Fibroblast of villous mesenchyme (primary cell): ENCODE measurements around the gene GC. TPM values are rescaled to one million over a fixed set of nuclear protein-coding genes. Genes with fewer than 3 reads are reported as not detected.
A peak's percentile ranks its signal among the peaks of the same experiment; 100 is the strongest.
"Not testable (repeated sequence)": the region's sequence is repeated elsewhere in the genome, so short reads cannot be mapped to it uniquely, and the experiment has no call there.

Source experiments
- DNase-seq: peaks from one replicate; pipeline ENCODE4 v3.0.0-alpha.2; 2010; ENCODE audit warnings: low read depth
- H3K4me3 ChIP-seq: 2 replicates; pipeline ENCODE4 v1.5.1; 2011; ENCODE audit warnings: low read depth, mild to moderate bottlenecking, low read length
- total RNA-seq: library from RNA; depleted of rRNA; stranded (reverse); fragments of >200 nt; gene quantifications from 2 replicates; pipeline ENCODE4 v1.2.3, GENCODE V29; 2012
- TF ChIP-seq, protein P1 (sequence below): IDR thresholded peaks from 2 replicates; pipeline ENCODE4 v1.5.1; 2012; ENCODE audit warnings: low read depth, mild to moderate bottlenecking, low read length; ENCODE audit not compliant: insufficient read depth

The GC gene
- total RNA-seq, 1 donor: not detected

DNA sequence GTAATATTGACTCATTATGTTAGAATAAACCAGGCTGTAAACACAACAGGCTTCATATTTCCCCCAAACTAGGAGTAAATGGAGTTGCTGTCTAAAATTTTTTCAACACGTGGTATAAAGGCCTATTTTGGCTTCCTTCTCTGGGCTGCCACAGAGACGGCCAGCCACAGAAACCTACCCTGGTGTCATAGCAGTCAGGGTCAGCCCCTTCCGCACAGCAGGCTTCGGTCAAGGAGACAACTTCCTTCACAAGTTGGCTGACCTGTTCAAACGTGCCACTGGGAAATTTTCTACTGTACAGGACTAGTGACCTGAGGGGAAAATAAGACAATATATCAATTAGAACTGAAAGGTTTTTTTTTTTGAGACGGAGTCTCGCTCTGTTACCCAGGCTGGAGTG is 15.8 kb downstream of the GC start:
- no peak for DNase-seq
- no peak overlapping the region for H3K4me3 ChIP-seq
- TF ChIP-seq, protein P1, sequence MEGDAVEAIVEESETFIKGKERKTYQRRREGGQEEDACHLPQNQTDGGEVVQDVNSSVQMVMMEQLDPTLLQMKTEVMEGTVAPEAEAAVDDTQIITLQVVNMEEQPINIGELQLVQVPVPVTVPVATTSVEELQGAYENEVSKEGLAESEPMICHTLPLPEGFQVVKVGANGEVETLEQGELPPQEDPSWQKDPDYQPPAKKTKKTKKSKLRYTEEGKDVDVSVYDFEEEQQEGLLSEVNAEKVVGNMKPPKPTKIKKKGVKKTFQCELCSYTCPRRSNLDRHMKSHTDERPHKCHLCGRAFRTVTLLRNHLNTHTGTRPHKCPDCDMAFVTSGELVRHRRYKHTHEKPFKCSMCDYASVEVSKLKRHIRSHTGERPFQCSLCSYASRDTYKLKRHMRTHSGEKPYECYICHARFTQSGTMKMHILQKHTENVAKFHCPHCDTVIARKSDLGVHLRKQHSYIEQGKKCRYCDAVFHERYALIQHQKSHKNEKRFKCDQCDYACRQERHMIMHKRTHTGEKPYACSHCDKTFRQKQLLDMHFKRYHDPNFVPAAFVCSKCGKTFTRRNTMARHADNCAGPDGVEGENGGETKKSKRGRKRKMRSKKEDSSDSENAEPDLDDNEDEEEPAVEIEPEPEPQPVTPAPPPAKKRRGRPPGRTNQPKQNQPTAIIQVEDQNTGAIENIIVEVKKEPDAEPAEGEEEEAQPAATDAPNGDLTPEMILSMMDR: no peak

DNA sequence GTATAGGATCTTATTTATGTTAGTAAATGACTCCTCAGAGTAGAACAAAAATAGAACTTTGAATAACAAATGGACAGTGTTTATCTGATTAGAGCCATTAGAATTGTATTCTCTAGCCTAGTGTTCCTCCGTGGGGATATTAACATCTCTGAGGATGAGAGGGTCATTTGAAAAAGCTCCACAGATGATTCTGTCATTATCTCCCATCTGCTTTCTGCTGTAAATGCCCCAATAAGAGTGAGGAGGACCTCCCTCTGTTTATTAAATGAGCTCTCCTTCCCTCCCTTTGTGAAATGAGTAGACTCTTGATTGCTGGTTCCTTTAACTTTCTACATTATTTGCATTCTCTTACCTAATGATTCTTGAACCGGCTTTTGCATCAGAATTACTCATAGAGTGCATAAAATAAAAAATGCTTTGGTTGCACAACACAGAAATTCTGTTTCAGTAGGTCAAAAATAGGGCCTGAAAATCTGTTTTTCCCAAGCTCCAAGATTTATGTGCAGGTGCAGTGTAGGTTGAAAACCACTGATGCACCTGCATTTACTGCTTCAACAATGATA is 18.0 kb downstream of the GC start:
- TF ChIP-seq, protein P1: no peak
- DNase-seq: no peak
- no peak overlapping the region for H3K4me3 ChIP-seq

DNA sequence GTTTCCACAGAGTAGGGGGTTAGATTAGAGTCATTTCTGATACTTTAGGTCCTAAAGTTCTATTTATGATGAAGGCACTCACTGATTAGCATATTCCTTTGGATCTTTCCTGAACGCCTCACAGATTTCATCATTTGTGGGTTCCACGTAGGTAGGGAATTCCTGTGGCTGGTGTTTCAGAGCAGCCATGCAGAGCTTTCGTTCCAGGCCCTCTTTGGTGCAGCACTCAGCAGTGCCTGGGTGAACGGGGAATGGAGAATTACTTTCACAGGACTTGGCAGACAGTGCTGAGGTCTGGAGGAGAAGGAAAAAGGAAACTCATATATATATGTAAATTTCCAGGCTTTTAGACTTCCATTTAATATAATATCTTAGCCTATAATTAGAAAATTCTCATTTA is 18.5 kb downstream of the GC start:
- TF ChIP-seq, protein P1: no peak
- DNase-seq: peak; percentile 1
- no peak overlapping the region for H3K4me3 ChIP-seq

DNA sequence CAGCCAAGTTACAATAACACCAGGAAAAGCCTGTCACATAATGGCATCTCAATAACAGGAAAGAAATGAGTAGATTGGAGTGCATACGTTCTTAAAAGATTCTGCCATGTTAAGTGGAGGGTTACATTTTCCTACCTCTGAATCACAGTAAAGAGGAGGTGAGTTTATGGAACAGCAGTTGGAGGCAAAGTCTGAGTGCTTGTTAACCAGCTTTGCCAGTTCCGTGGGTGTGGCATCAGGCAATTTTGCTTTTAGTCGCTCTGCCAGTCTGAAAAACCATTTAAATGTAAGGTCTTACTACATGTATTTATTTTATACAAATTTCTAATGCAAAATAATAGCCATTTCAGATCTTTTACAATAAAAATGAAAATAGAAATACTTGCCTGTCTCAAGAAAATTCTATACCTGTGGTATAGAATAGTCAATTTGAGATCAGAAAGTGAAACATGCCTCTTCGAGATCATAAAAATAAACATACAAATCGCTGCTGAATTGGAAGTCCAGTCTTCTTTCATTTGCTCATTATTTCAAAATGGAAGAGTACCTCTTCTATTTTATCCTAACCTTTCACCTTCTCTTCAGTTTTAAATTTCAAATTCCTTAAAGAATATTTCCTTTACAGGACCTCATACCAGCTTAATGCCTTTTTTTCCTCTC is 31.4 kb downstream of the GC start:
- TF ChIP-seq, protein P1: no peak
- no peak overlapping the region for H3K4me3 ChIP-seq
- no peak for DNase-seq

DNA sequence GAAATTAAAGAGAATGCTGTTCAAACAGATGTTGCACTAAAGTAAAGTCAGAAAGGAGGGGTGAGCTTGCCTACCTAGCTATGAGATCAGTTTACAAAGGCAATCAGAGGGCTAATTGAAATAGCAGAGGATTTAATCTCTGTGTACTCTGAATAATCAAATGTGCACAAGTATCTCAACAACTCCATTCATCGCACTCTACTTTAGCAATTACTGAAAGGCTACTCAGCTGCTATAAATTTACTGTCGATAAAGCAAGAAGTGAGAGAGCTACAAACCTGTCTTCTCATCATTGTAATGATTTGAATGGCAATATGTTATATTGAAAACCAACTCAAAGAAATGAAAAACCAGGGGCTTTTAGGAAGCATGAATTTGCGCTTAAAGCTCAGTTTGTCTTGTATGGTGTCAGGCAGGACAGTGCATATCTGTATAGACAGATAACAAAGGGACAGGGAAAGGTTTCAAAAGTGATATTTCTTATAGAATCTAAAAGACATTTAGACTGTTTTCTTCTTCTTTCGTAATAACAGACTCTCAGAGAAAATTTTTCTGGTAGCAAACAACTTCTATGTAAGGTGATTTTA is 34.8 kb downstream of the GC start:
- H3K4me3 ChIP-seq: no peak overlapping the region
- no peak for DNase-seq
- TF ChIP-seq, protein P1: no peak

DNA sequence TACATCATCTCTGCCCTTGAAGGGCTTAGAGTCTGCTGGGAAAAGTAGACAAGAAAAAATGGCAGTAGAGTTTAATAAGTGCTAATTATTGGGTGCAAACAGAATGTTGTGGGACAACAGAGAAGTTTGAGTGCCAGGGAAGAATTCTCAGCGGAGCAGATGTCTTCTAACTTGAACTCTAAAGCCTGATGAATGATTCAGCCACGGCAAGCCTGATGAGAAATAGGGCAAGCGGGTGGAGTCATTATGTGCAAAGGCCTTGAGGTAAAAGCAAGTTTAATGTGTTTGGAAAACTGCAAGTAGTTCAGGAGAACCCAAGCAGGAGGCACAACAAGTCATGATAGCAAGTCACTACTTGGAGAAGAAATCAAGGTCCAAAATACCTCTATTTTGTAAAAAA is 37.5 kb downstream of the GC start:
- no peak for DNase-seq
- no peak overlapping the region for H3K4me3 ChIP-seq
- TF ChIP-seq, protein P1: no peak

DNA sequence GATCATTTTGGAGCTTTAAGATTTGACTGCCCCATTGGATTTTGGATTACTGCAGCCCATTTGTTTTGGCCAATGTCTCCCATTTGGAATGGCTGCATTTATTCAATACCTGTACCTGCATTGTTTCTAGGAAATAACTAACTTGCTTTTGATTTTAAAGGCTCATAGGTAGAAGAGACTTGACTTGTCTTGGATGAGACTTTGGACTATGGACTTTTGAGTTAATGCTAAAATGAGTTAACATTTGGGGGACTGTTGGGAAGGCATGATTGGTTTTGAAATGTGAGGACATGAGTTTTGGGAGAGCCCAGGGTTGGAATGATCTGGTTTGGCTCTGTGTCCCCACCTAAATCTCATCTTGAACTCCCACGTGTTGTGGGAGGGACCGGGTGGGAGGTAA is 45.1 kb downstream of the GC start:
- H3K4me3 ChIP-seq, DNase-seq: not testable (repeated sequence)
